ENCODE results near the gene OR56A5.

Gene OR56A5

GRCh38 chr11:5933116-5933515, 35.2 kb downstream of the OR56A5 start:
- ATAC-seq = no peak
- TF ChIP-seq BACH2 (CRISPR knock-in tag; IDR thresholded peaks at IDR 0.05; ENCODE audit: borderline replicate concordance) (no peak), TCF4 (CRISPR knock-in tag; IDR thresholded peaks at IDR 0.05; ENCODE audit: borderline replicate concordance) (no peak), CSDC2 (CRISPR knock-in tag; IDR thresholded peaks at IDR 0.05) (no peak), PATZ1 (CRISPR knock-in tag; IDR thresholded peaks at IDR 0.05; ENCODE audit: borderline replicate concordance) (no peak), POU6F1 (CRISPR knock-in tag; IDR thresholded peaks at IDR 0.05; ENCODE audit: borderline replicate concordance, low read depth) (no peak), ZC3H10 (CRISPR knock-in tag; IDR thresholded peaks at IDR 0.05) (no peak), ARNTL (CRISPR knock-in tag; IDR thresholded peaks at IDR 0.05; ENCODE audit: borderline replicate concordance, low read depth) (no peak), GLIS3 (CRISPR knock-in tag; IDR thresholded peaks at IDR 0.05) (no peak)

GRCh38 chr11:5932671-5933070, 35.6 kb downstream of the OR56A5 start:
- no peak for ATAC-seq
- TF ChIP-seq ZNF8 (CRISPR knock-in tag; IDR thresholded peaks at IDR 0.05) = no peak
- TF ChIP-seq RARB (CRISPR knock-in tag; IDR thresholded peaks at IDR 0.05) = no peak
- TF ChIP-seq ZNF70 (CRISPR knock-in tag; IDR thresholded peaks at IDR 0.05) = no peak
- TF ChIP-seq ISL1 (CRISPR knock-in tag; IDR thresholded peaks at IDR 0.05) = no peak
- no peak for TF ChIP-seq PPARA (CRISPR knock-in tag; IDR thresholded peaks at IDR 0.05; ENCODE audit: borderline replicate concordance)
- TF ChIP-seq CSRNP3 (CRISPR knock-in tag; IDR thresholded peaks at IDR 0.05) = no peak

- no peak for ATAC-seq
- no peak for TF ChIP-seq ZNF565 (CRISPR knock-in tag; conservative IDR thresholded peaks at IDR 0.05; ENCODE audit: low read depth)
- TF ChIP-seq CREB5 (CRISPR knock-in tag; IDR thresholded peaks at IDR 0.05; ENCODE audit: low read depth) = no peak
Measured at GRCh38 chr11:5931061-5931460, 37.2 kb downstream of the OR56A5 start.

GRCh38 chr11:5930614-5931013, 37.7 kb downstream of the OR56A5 start:
- ATAC-seq = no peak
- TF ChIP-seq ZNF565 (CRISPR knock-in tag; conservative IDR thresholded peaks at IDR 0.05; ENCODE audit: low read depth) (no peak), ZNF8 (CRISPR knock-in tag; IDR thresholded peaks at IDR 0.05) (no peak)

- ATAC-seq = no peak
- no peak for TF ChIP-seq BACH2 (CRISPR knock-in tag; IDR thresholded peaks at IDR 0.05; ENCODE audit: borderline replicate concordance)
- TF ChIP-seq ESRRG (CRISPR knock-in tag; IDR thresholded peaks at IDR 0.05) = no peak
- TF ChIP-seq ISL1 (CRISPR knock-in tag; IDR thresholded peaks at IDR 0.05) = no peak
- no peak for TF ChIP-seq PPARA (CRISPR knock-in tag; IDR thresholded peaks at IDR 0.05; ENCODE audit: borderline replicate concordance)
- no peak for TF ChIP-seq TOX (CRISPR knock-in tag; IDR thresholded peaks at IDR 0.05; ENCODE audit: borderline replicate concordance)
- no peak for TF ChIP-seq ZFP3 (CRISPR knock-in tag; IDR thresholded peaks at IDR 0.05)
- TF ChIP-seq POU6F1 (CRISPR knock-in tag; IDR thresholded peaks at IDR 0.05; ENCODE audit: borderline replicate concordance, low read depth) = no peak
Measured at GRCh38 chr11:5929571-5930368, 38.5 kb downstream of the OR56A5 start.

Data from SK-N-SH treated with all-trans-retinoic acid at 6 μM for 48 hours (cell line).